K562 (cell line): ENCODE measurements around the gene HLA-F. TPM values are rescaled to one million over a fixed set of nuclear protein-coding genes. Genes with fewer than 3 reads are reported as not detected.

Source experiments
- ATF7 ChIP-seq: fragments of 450-650 bp; IDR thresholded peaks from 2 replicates; pipeline ENCODE4 v1.7.1; 2014; ENCODE audit warnings: mild to moderate bottlenecking, moderate library complexity
- BHLHE40 ChIP-seq: IDR thresholded peaks from 2 replicates; pipeline ENCODE4 v1.6.1; 2011; ENCODE audit warnings: low read length, improper control_type of control experiment
- BRF1 ChIP-seq: IDR thresholded peaks from 3 replicates; pipeline ENCODE4 v1.6.1; 2011; ENCODE audit warnings: borderline replicate concordance, mild to moderate bottlenecking; ENCODE audit not compliant: insufficient read length; ENCODE audit errors: extremely low read depth
- CBX5 ChIP-seq: IDR thresholded peaks from 2 replicates; pipeline ENCODE4 v1.6.1; 2014; ENCODE audit warnings: low read depth, borderline replicate concordance
- CREB1 ChIP-seq, 2 experiments: sonication (generic) in 1 of 2; formaldehyde crosslinking in 1 of 2; IDR thresholded peaks; 2 replicates each; pipeline versions ENCODE4 v1.6.1 to v1.8.0; 2012 to 2022; ENCODE audit warnings: inconsistent platforms in 1 of 2, mild to moderate bottlenecking in 1 of 2, missing genetic modification reagents in 1 of 2, moderate library complexity in 1 of 2
- EP400 ChIP-seq: fragments of 450-650 bp; IDR thresholded peaks from 2 replicates; pipeline ENCODE4 v1.6.1; 2017; ENCODE audit warnings: antibody characterized with exemption, mild to moderate bottlenecking, moderate library complexity
- ESRRA ChIP-seq: fragments of 450-650 bp; IDR thresholded peaks from 2 replicates; pipeline ENCODE4 v1.6.1; 2014; ENCODE audit warnings: low read depth, mild to moderate bottlenecking, moderate library complexity, borderline replicate concordance
- GABPA ChIP-seq: fragments of 200-800 bp; sonication (Bioruptor generic); conservative IDR thresholded peaks from 2 replicates; pipeline ENCODE4 v1.6.1; 2016; ENCODE audit warnings: low read depth, missing genetic modification characterization, missing compliant biosample characterization
- GABPB1 ChIP-seq: sonication (generic); formaldehyde crosslinking; IDR thresholded peaks from 2 replicates; pipeline ENCODE4 v1.8.0; 2022; ENCODE audit warnings: mild to moderate bottlenecking, missing genetic modification reagents
- GTF2E2 ChIP-seq: fragments of 200-800 bp; sonication (Bioruptor generic); IDR thresholded peaks from 2 replicates; pipeline ENCODE4 v1.6.1; 2016; ENCODE audit warnings: missing genetic modification characterization, missing compliant biosample characterization
- HIVEP1 ChIP-seq: fragments of 250-450 bp; sonication (Bioruptor Pico); IDR thresholded peaks from 2 replicates; pipeline ENCODE4 v1.4.0; 2020; ENCODE audit warnings: mild to moderate bottlenecking
- KAT7 ChIP-seq: sonication (generic); formaldehyde crosslinking; IDR thresholded peaks from 2 replicates; pipeline ENCODE4 v1.8.0; 2022; ENCODE audit warnings: missing genetic modification reagents, mild to moderate bottlenecking, borderline replicate concordance
- MCM5 ChIP-seq: fragments of 450-650 bp; IDR thresholded peaks from 2 replicates; pipeline ENCODE4 v1.6.1; 2016; ENCODE audit warnings: low read depth
- MLX ChIP-seq, 2 experiments: fragments of 450-650 bp in 1 of 2; sonication (generic) in 1 of 2; formaldehyde crosslinking; conservative IDR thresholded peaks; 2 replicates each; pipeline versions ENCODE4 v1.4.0 to v1.8.1; 2020 to 2022; ENCODE audit warnings: mild to moderate bottlenecking in 1 of 2, missing genetic modification reagents in 1 of 2
- NEUROD1 ChIP-seq: fragments of 150-350 bp; IDR thresholded peaks from 2 replicates; pipeline ENCODE4 v1.6.1; 2014; ENCODE audit warnings: borderline replicate concordance, low read length, low read depth; ENCODE audit not compliant: partially characterized antibody
- POU5F1 ChIP-seq: fragments of 150-350 bp; IDR thresholded peaks from 2 replicates; pipeline ENCODE4 v1.6.1; 2014; ENCODE audit warnings: borderline replicate concordance, low read length, low read depth, mild to moderate bottlenecking; ENCODE audit not compliant: partially characterized antibody
- TAF7 ChIP-seq: fragments of 450-650 bp; IDR thresholded peaks from 2 replicates; pipeline ENCODE4 v1.6.1; 2016; ENCODE audit warnings: missing genetic modification characterization, missing compliant biosample characterization
- USF1 ChIP-seq: sonication (generic); formaldehyde crosslinking; IDR thresholded peaks from 2 replicates; pipeline ENCODE4 v1.9.0; 2022; ENCODE audit warnings: mild to moderate bottlenecking, missing genetic modification reagents
- ZNF24 ChIP-seq: fragments of 450-650 bp; IDR thresholded peaks from 2 replicates; pipeline ENCODE4 v1.6.1; 2016
- ZNF263 ChIP-seq: sonication (generic); formaldehyde crosslinking; IDR thresholded peaks from 2 replicates; pipeline ENCODE4 v1.8.0; 2022; ENCODE audit warnings: mild to moderate bottlenecking, missing genetic modification reagents, borderline replicate concordance
- ZNF609 ChIP-seq: sonication (generic); formaldehyde crosslinking; IDR thresholded peaks from 2 replicates; pipeline ENCODE4 v1.8.1; 2023; ENCODE audit warnings: missing genetic modification reagents, mild to moderate bottlenecking, borderline replicate concordance
- ZNF695 ChIP-seq: fragments of 450-650 bp; formaldehyde crosslinking; IDR thresholded peaks from 2 replicates; pipeline ENCODE4 v1.4.0; 2020; ENCODE audit warnings: mild to moderate bottlenecking, moderate library complexity
- polyA plus RNA-seq, 8 experiments: library from polyadenylated mRNA; depleted of rRNA in 4 of 8; stranded (reverse) in 5 of 8; unstranded in 3 of 8; fragments of >200 nt; fragmentation: Nextera tagmentation in 2 of 8; fragmentation: Illumina TruSeq in 1 of 8; extraction: Ambion mirVana in 2 of 8; extraction: Trizol in 1 of 8; gene quantifications; 2 replicates each; pipeline versions ENCODE4 v1.2.1 to v1.2.3, GENCODE V29; 2011 to 2014; ENCODE audit warnings: inconsistent platforms in 1 of 8, missing spikeins in 1 of 8
- total RNA-seq, 7 experiments: library from RNA; depleted of rRNA in 6 of 7; stranded (reverse); fragments of >200 nt in 6 of 7; fragmentation: Illumina TruSeq in 2 of 7; extraction: Trizol in 2 of 7; gene quantifications; 2 replicates each; pipeline versions ENCODE4 v1.2.1 to v1.2.3, GENCODE V29; 2011 to 2021; ENCODE audit warnings: low replicate concordance in 1 of 7

The HLA-F gene
- total and polyA plus RNA-seq, 9 of the 15 experiments (the other 6 are each of a cell fraction or from before 2014, with no cell fraction given) = 0.40 to 0.76 (median 0.46) TPM; not detected in 6

- TF ChIP-seq ZNF609 (no peak), BHLHE40 (no peak), ZNF24 (no peak), HIVEP1 (CRISPR knock-in tag) (0 out of 2 replicates have a peak, but pooled peaks have one; percentile 19), EP400 (no peak), ZNF695 (CRISPR knock-in tag) (no peak), BRF1 (no peak), NEUROD1 (peak; percentile 65), MLX (CRISPR knock-in tag; conservative IDR thresholded peaks at IDR 0.05) (no peak), CBX5 (no peak), MCM5 (no peak), ATF7 (peak; percentile 37; the same call in 1 of the 2 replicates), KAT7 (CRISPR knock-in tag) (peak; percentile 70), USF1 (CRISPR knock-in tag) (peak; percentile 56; the same call in 1 of the 2 replicates), GTF2E2 (tag) (no peak), GABPB1 (CRISPR knock-in tag) (no peak; the same call in 1 of the 2 replicates), CREB1 (IDR thresholded peaks at IDR 0.05) (no peak), CREB1 (CRISPR knock-in tag; IDR thresholded peaks at IDR 0.05) (0 out of 2 replicates have a peak, but pooled peaks have one; percentile 23), ZNF263 (CRISPR knock-in tag) (0 out of 2 replicates have a peak, but pooled peaks have one; percentile 37), ESRRA (no peak), POU5F1 (no peak), TAF7 (tag) (no peak), GABPA (tag) (no peak)
Measured at GRCh38 chr6:29748391-29749307, 25.4 kb downstream of the HLA-F start (continued).
